ENCODE results near the gene KIAA0319L. TPM values are rescaled to one million over a fixed set of nuclear protein-coding genes. Genes with fewer than 3 reads are reported as not detected.

KIAA0319L gene
- total RNA-seq, 4 donors from 2014 or later, result 28.5 to 35.7 (median 32.7) TPM

- TF ChIP-seq EP300 (IDR thresholded peaks at IDR 0.05), result no peak
- TF ChIP-seq POLR2A (IDR thresholded peaks at IDR 0.05; ENCODE audit: low read depth), result no peak
- TF ChIP-seq CTCF (IDR thresholded peaks at IDR 0.05), result no peak
- TF ChIP-seq POLR2AphosphoS5 (IDR thresholded peaks at IDR 0.05), result no peak
- 73% methylated on average over 12 of the region's 12 CpGs for WGBS
- Histone ChIP-seq H3K27ac (replicated peaks in 1 of 4) (no peak overlapping the region), H3K36me3 (peaks cover 0 to 57% (median 46%) of the 10 kb centered on the region in 4 donors), H3K27me3 (no peaks in the 10 kb centered on the region), H3K4me3 (no peak overlapping the region), H3K4me1 (peaks cover 27 to 42% (median 36%) of the 10 kb centered on the region in 4 donors), H3K9me3 (no peaks in the 10 kb centered on the region)
- intact Hi-C loops (cut with DNase I), result loop anchor here (5.0 kb wide), 1 partner anchor 79 kb away; the partner anchor contains the start of gene PSMB2
- no peak for DNase-seq (ENCODE audit: extremely low spot score)
These were observed 6.0 kb upstream of the KIAA0319L start for GRCh38 chr1:35563166-35563565.

GRCh38 chr1:35561972-35562680 lies 4.9 kb upstream of the KIAA0319L start:
- Histone ChIP-seq H3K4me1 (peaks cover 30 to 46% (median 40%) of the 10 kb centered on the region in 4 donors), H3K9me3 (no peaks in the 10 kb centered on the region), H3K27ac (replicated peaks in 1 of 4) (no peak overlapping the region), H3K4me3 (no peak overlapping the region), H3K27me3 (peaks cover 0 to 5% (median 0%) of the 10 kb centered on the region in 4 donors), H3K36me3 (peaks cover 0 to 53% (median 44%) of the 10 kb centered on the region in 4 donors)
- no peak for TF ChIP-seq POLR2A (IDR thresholded peaks at IDR 0.05; ENCODE audit: low read depth)
- TF ChIP-seq EP300 (IDR thresholded peaks at IDR 0.05), result no peak
- no peak for TF ChIP-seq CTCF (IDR thresholded peaks at IDR 0.05)
- TF ChIP-seq POLR2AphosphoS5 (IDR thresholded peaks at IDR 0.05), result no peak
- 80% methylated on average over 12 of the region's 15 CpGs for WGBS
- intact Hi-C loops (cut with DNase I), result loop anchor here (5.0 kb wide), 1 partner anchor 80 kb away; the partner anchor contains the start of gene PSMB2
- DNase-seq (ENCODE audit: extremely low spot score), result no peak

- Histone ChIP-seq H3K36me3 (peaks cover 0 to 46% (median 38%) of the 10 kb centered on the region in 4 donors), H3K27ac (replicated peaks in 1 of 4) (peak overlapping the region; percentile 16 to 99 (median 62)), H3K4me3 (peak overlapping the region in 1 of 4 donors; percentile 27), H3K4me1 (peaks cover 32 to 51% (median 44%) of the 10 kb centered on the region in 4 donors), H3K27me3 (peaks cover 0 to 5% (median 0%) of the 10 kb centered on the region in 4 donors), H3K9me3 (no peaks in the 10 kb centered on the region)
- TF ChIP-seq POLR2A (IDR thresholded peaks at IDR 0.05; ENCODE audit: low read depth), result no peak
- intact Hi-C loops (cut with DNase I), result loop anchor here (5.0 kb wide), 1 partner anchor 81 kb away; the partner anchor contains the start of gene PSMB2
- 86% methylated on average over 11 of the region's 11 CpGs for WGBS
- no peak for DNase-seq (ENCODE audit: extremely low spot score)
These were observed 4.2 kb upstream of the KIAA0319L start for GRCh38 chr1:35561297-35561971.

- Histone ChIP-seq H3K9me3 (no peaks in the 10 kb centered on the region), H3K4me1 (peaks cover 41 to 60% (median 53%) of the 10 kb centered on the region in 4 donors), H3K27ac (replicated peaks in 1 of 4) (peak overlapping the region; percentile 16 to 99 (median 98)), H3K27me3 (peaks cover 0 to 5% (median 0%) of the 10 kb centered on the region in 4 donors), H3K36me3 (peaks cover 0 to 39% (median 33%) of the 10 kb centered on the region in 4 donors), H3K4me3 (peak overlapping the region in 2 of 4 donors; percentile 6 to 27)
- intact Hi-C loops (cut with DNase I), result loop anchor here (5.0 kb wide), 1 partner anchor 82 kb away; the partner anchor contains the start of gene PSMB2
- DNase-seq (ENCODE audit: extremely low spot score), result no peak
- 74% methylated on average over 39 of the region's 44 CpGs for WGBS
- TF ChIP-seq CTCF (IDR thresholded peaks at IDR 0.05) (no peak), POLR2AphosphoS5 (IDR thresholded peaks at IDR 0.05) (peak in 1 of 2 donors; percentile 38)
These were observed 3.3 kb upstream of the KIAA0319L start for GRCh38 chr1:35560256-35561225.

All from esophagus muscularis mucosa (tissue), 4 donors.